Mesothelial cell of epicardium (in vitro differentiated cells): Measurements from ENCODE around the gene DNAJC30. TPM values are rescaled to one million over a fixed set of nuclear protein-coding genes. Genes with fewer than 3 reads are reported as not detected.
A peak's percentile ranks its signal among the peaks of the same experiment; 100 is the strongest.

Experiments used
- DNase-seq, 2 experiments: peaks; one replicate each; pipeline ENCODE4 v3.0.0; 2021; ENCODE audit warnings: low spot score in 2 of 2; ENCODE audit not compliant: unreplicated experiment in 2 of 2
- H3K27ac Mint-ChIP-seq: 2 replicates; pipeline ENCODE4 v1.8.0; 2021; ENCODE audit warnings: mixed read lengths
- H3K27me3 Mint-ChIP-seq: 2 replicates; pipeline ENCODE4 v1.8.0; 2021; ENCODE audit warnings: low read depth, mixed read lengths
- H3K36me3 Mint-ChIP-seq: 2 replicates; pipeline ENCODE4 v1.8.0; 2021; ENCODE audit warnings: mixed read lengths
- H3K4me1 Mint-ChIP-seq: 2 replicates; pipeline ENCODE4 v1.8.0; 2021; ENCODE audit warnings: mixed read lengths
- H3K4me3 Mint-ChIP-seq: 2 replicates; pipeline ENCODE4 v1.8.0; 2021; ENCODE audit warnings: mild to moderate bottlenecking, moderate library complexity, mixed read lengths
- H3K9me3 Mint-ChIP-seq: 2 replicates; pipeline ENCODE4 v1.8.0; 2021; ENCODE audit warnings: mixed read lengths
- total RNA-seq: library from RNA; stranded (reverse); gene quantifications from 3 replicates; pipeline ENCODE4 v1.2.1, GENCODE V29; 2021
- TF ChIP-seq, protein P1 (sequence below): fragments of 200-600 bp; sonication (generic); IDR thresholded peaks from one replicate; pipeline ENCODE4 v1.5.0; 2021; ENCODE audit warnings: antibody characterized with exemption; ENCODE audit not compliant: unreplicated experiment

DNAJC30 gene
- total RNA-seq, 1 donor from 2014 or later, result 13.1 TPM

DNA sequence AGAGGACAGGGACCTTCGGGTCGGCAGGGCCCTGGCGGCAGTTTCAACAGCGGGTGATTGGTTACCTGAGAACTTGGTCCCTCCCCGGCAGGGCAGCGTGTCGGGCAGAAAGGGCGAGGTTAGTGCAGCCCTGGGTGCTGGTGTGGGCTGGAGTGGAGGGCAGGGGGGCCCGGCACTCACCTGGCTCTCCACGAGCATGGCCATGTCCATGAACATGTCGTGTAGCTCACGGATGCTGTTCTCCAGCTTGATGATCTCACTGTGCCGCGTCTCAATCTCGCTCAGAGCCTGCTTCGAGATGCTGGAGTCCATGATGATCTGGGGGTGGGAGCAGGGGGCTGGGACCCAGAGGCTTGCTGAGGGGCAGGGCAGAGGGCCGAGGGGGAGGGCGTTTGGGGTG, 19.4 kb upstream of the DNAJC30 start:
- Mint-ChIP-seq H3K36me3 (peaks cover 16% of the 10 kb centered on the region), H3K4me1 (no peaks in the 10 kb centered on the region), H3K27me3 (no peaks in the 10 kb centered on the region), H3K4me3 (no peak overlapping the region), H3K27ac (no peak overlapping the region), H3K9me3 (no peaks in the 10 kb centered on the region)
- TF ChIP-seq, protein P1, sequence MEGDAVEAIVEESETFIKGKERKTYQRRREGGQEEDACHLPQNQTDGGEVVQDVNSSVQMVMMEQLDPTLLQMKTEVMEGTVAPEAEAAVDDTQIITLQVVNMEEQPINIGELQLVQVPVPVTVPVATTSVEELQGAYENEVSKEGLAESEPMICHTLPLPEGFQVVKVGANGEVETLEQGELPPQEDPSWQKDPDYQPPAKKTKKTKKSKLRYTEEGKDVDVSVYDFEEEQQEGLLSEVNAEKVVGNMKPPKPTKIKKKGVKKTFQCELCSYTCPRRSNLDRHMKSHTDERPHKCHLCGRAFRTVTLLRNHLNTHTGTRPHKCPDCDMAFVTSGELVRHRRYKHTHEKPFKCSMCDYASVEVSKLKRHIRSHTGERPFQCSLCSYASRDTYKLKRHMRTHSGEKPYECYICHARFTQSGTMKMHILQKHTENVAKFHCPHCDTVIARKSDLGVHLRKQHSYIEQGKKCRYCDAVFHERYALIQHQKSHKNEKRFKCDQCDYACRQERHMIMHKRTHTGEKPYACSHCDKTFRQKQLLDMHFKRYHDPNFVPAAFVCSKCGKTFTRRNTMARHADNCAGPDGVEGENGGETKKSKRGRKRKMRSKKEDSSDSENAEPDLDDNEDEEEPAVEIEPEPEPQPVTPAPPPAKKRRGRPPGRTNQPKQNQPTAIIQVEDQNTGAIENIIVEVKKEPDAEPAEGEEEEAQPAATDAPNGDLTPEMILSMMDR, result no peak
- no peak for DNase-seq

DNA sequence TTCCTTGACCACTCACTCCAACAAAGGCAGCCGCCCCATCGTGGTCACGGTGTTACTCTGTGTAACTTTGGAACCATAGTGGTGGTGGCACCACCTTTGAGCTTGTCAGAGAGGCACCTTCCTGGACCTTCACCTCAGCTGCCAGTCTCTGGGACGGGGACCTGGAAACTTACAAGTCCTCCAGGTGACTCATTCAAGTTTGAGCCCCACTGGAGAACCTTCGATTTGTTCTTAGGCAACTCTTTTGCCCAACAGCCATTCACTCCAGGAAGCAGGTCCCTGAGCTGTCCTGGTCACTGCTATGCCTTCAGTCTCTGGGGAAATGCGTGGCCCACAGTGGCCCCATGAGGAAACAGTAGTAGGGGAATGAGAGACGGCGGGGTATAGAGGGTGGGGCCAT, 19.0 kb upstream of the DNAJC30 start:
- Mint-ChIP-seq H3K27ac (no peak overlapping the region), H3K36me3 (peaks cover 20% of the 10 kb centered on the region), H3K4me3 (no peak overlapping the region), H3K4me1 (no peaks in the 10 kb centered on the region), H3K27me3 (no peaks in the 10 kb centered on the region), H3K9me3 (no peaks in the 10 kb centered on the region)
- TF ChIP-seq, protein P1, result no peak
- no peak for DNase-seq

DNA sequence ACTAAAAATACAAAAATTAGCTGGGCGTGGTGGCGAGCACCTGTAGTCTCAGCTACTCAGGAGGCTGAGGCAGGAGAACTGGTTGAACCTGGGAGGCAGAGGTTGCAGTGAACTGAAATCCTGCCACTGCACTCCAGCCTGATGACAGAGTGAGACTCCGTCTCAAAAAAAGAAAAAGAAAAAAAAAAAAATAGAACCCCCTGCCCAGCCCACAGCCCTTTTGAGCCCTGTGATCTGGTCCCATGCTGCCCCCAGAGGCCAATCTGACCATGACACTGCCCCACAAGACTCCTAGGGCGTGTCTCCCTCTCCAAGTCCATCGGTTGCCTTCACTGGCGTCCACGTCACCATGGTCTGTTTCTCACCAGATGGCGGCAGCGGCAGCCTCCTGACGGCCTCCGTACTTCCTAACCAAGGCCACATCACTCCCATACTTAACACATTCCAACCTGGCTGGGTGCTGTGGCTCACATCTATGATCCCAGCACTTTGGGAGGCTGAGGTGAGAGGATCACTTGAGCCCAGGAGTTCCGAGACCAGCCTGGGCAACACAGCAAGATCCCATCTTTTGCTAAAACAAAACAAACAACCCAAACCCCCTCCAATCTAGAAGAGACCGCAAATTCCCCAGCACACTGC, 18.2 kb upstream of the DNAJC30 start:
- no peaks in the 10 kb centered on the region for H3K27me3 Mint-ChIP-seq
- peaks cover 26% of the 10 kb centered on the region for H3K36me3 Mint-ChIP-seq
- no peak for DNase-seq
- no peaks in the 10 kb centered on the region for H3K4me1 Mint-ChIP-seq
- H3K4me3 Mint-ChIP-seq, result no peak overlapping the region
- H3K27ac Mint-ChIP-seq, result no peak overlapping the region
- TF ChIP-seq, protein P1, result peak; percentile 47
- H3K9me3 Mint-ChIP-seq, result no peaks in the 10 kb centered on the region

DNA sequence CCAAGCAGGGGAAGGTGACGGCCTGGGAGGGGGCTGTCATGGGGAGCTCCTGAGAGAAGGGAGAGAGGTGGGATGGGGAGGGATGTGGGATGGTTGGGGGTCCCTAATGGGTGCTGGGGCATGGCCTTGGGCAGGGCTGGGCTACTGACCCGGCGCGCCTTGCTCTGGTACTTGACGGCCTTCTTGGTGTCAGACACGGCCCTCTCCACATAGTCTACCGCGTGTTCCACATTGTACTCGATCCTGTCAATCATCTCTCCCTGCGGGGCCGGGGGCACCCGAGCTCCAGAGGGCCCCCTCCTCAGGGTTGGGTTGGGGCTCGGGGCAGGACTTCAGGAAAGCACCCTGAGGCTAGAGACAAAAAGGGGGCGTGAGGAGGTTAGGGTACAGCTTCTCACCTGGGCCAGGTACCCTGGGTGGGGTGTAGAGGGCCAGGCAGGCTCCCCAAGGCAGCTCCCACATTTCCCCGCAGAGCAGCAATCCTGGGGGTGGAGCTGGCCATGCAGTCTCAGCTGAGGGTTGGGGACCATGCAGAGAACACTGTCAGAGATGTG, 17.4 kb upstream of the DNAJC30 start:
- Mint-ChIP-seq H3K9me3 (no peaks in the 10 kb centered on the region), H3K27ac (no peak overlapping the region), H3K36me3 (peaks cover 29% of the 10 kb centered on the region), H3K4me1 (no peaks in the 10 kb centered on the region), H3K27me3 (no peaks in the 10 kb centered on the region), H3K4me3 (no peak overlapping the region)
- TF ChIP-seq, protein P1, result no peak
- DNase-seq, result no peak

DNA sequence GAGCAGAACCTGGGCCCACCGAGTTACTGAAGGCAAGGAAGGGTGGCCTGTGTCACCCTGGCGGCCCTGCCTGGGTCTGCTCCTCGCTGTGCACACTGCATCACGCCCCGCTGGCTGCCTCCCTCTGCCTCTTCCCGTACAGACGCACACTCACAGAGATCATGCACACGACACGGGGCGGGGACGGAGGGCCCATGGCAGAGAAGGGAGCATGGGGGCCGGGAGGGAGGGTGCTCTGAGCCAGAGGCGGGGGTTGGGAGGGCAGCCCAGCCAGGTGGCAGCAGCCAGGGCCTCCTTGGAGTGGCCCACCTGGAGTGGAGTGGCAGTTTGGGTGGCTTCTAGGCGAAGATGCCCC, 16.8 kb upstream of the DNAJC30 start:
- no peak for DNase-seq
- H3K9me3 Mint-ChIP-seq, result no peaks in the 10 kb centered on the region
- no peaks in the 10 kb centered on the region for H3K4me1 Mint-ChIP-seq
- H3K27ac Mint-ChIP-seq, result no peak overlapping the region
- H3K36me3 Mint-ChIP-seq, result peaks cover 31% of the 10 kb centered on the region
- TF ChIP-seq, protein P1, result no peak
- no peak overlapping the region for H3K4me3 Mint-ChIP-seq
- no peaks in the 10 kb centered on the region for H3K27me3 Mint-ChIP-seq
